ENCODE results near the gene KCNIP3.
"Not testable (repeated sequence)": the region's sequence is repeated elsewhere in the genome, so short reads cannot be mapped to it uniquely, and the experiment has no call there.

KCNIP3 gene

DNA sequence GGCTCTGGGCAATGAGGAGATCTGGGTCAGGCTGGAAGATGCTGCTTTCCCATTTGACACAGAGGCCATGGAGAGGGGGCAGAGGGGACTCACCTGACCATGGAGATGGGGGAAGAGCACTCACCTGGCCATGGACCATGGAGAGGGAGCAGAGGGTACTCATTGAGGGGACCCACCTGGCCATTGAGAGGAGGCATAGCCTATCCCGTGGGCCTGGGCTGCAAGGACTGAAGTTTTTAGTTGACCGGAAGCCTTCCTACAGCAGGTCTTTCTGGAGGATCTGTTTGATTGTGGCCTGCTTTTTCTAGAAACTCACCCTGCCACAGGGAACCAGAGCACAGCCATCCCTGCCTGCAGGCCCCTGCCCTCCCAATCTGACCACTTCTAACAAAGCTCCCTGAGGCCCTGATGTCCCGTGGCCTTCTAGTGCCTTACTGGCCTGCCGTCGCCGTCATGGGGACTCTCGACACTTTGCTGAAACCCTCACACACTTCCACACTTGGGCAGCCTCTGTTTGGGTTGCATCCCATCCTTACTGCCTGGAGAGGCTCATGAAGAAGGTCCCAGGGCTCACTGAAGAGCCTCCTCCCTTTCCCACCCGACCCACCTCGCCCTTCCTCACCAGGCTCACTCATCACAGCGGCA, 28.0 kb upstream of the KCNIP3 start:
- H3K27me3 ChIP-seq: no peaks in the 10 kb centered on the region
- H3K4me3 ChIP-seq (ENCODE audit: low read depth, low read length): no peak overlapping the region
- no peaks in the 10 kb centered on the region for H3K9me3 ChIP-seq
- TF ChIP-seq CTCF (IDR thresholded peaks at IDR 0.05; ENCODE audit: low read depth, low read length): no peak
- DNase-seq: no peak
- H3K36me3 ChIP-seq: no peaks in the 10 kb centered on the region
- H3K4me1 ChIP-seq: no peaks in the 10 kb centered on the region

DNA sequence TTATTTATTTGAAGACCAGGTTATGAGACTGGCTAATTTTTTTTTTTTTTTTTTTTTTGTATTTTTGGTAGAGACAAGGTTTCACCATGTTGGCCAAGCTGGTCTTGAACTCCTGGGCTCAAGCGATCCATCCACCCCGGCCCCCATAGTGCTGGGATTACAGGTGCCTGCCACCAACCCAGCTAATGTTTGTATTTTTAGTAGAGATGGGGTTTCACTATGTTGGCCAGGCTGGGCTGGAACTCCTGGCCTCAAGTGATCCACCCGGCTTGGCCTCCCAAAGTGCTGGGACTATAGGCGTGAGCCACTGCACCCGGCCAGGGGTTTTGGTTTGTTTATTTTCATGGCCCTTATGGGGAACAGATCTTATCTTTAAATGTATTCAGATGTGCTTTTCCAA, 27.4 kb upstream of the KCNIP3 start:
- H3K4me3 ChIP-seq (ENCODE audit: low read depth, low read length); DNase-seq; H3K36me3 ChIP-seq; H3K9me3 ChIP-seq; H3K27me3 ChIP-seq; H3K4me1 ChIP-seq: not testable (repeated sequence)

DNA sequence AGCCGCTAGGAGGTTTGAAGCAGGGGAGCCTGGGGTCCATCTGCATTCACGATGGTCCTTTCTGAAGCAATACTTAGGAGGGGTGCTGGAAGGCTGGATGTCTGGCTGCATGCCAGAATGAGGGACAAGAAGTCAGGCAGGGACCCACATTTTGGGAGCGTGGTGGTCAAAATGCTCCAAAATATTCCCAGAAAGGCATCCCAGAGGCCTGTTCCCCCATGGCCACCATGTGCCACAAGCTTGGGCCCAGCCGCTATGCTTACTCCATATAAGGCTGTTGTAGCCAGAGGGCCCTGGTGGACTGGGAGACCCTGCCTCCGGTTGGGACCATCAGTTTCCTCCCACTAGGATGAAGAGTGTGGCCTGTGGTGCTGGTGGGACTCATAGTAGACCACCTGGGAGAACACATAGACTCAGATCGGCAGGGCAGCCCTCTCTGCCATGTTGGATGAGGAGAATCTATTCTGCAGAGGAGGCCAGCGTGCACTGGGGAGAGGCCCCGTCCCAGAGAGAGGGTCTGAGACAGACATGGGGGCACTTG, 26.5 kb upstream of the KCNIP3 start:
- Histone ChIP-seq H3K36me3 (no peaks in the 10 kb centered on the region), H3K4me1 (no peaks in the 10 kb centered on the region), H3K9me3 (no peaks in the 10 kb centered on the region), H3K4me3 (ENCODE audit: low read depth, low read length) (no peak overlapping the region), H3K27me3 (no peaks in the 10 kb centered on the region)
- DNase-seq: no peak
- no peak for TF ChIP-seq CTCF (IDR thresholded peaks at IDR 0.05; ENCODE audit: low read depth, low read length)

DNA sequence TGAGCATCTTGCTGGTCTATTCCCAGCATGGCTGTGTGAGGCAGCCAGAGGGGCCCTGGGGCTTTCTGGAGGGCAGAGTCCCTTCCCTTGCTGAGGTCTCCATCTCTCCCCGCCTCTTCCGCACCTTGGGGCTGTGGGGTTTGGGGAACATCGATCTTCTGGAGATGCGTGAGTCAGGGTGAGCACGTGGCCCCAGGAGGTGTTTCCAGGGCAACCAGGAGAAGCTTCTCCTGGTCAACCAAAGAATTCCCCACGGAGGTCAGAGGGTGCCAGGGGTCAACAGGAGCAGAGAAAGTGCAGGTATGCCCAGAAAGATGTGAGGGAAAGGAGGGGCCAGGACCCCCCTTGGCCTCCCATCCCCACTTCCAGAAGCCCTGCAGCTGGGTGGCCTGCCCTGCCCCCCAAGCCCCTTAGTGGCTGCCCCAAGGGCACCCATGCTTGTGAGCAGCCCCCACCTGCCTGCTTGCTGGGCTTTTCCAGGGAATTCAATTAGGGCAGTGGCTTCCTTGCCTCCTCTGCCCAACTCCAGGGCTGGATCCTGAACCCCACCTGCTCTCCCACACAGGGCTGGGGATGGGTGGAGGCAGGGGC, 25.7 kb upstream of the KCNIP3 start:
- Histone ChIP-seq H3K4me3 (ENCODE audit: low read depth, low read length) (no peak overlapping the region), H3K9me3 (no peaks in the 10 kb centered on the region), H3K27me3 (no peaks in the 10 kb centered on the region), H3K4me1 (no peaks in the 10 kb centered on the region), H3K36me3 (no peaks in the 10 kb centered on the region)
- no peak for TF ChIP-seq CTCF (IDR thresholded peaks at IDR 0.05; ENCODE audit: low read depth, low read length)
- no peak for DNase-seq

GRCh38 chr2:95272299-95272751, 24.8 kb upstream of the KCNIP3 start:
- DNase-seq: no peak
- H3K4me1 ChIP-seq: no peaks in the 10 kb centered on the region
- no peak overlapping the region for H3K4me3 ChIP-seq (ENCODE audit: low read depth, low read length)
- H3K27me3 ChIP-seq: no peaks in the 10 kb centered on the region
- no peaks in the 10 kb centered on the region for H3K36me3 ChIP-seq
- TF ChIP-seq CTCF (IDR thresholded peaks at IDR 0.05; ENCODE audit: low read depth, low read length): no peak
- no peaks in the 10 kb centered on the region for H3K9me3 ChIP-seq

DNA sequence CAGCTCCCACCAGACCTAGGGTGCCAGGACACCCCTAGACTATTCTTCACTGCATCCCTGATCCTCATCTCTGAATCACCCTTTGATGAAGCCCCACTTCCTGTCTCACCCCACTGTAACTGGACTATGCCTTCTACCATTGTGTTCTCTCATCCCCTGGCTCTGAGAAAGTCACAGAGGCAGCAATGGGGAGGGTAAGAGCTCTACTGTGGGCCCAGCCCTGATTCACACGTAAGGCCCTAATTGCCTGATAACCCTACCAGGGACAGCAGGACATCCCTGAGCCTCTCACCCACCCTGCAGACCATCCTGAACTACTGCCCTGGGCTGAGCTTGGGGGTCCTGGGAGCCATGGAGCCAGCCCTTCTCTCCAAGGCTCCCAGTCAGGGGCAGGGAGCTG, 24.4 kb upstream of the KCNIP3 start:
- H3K4me1 ChIP-seq: no peaks in the 10 kb centered on the region
- no peaks in the 10 kb centered on the region for H3K36me3 ChIP-seq
- H3K27me3 ChIP-seq: no peaks in the 10 kb centered on the region
- no peak overlapping the region for H3K4me3 ChIP-seq (ENCODE audit: low read depth, low read length)
- DNase-seq: no peak
- no peaks in the 10 kb centered on the region for H3K9me3 ChIP-seq
- TF ChIP-seq CTCF (IDR thresholded peaks at IDR 0.05; ENCODE audit: low read depth, low read length): no peak

All from BE2C (cell line).